Measurements from ENCODE around the gene TTN.

Gene TTN

GRCh38 chr2:178827739-178828485 lies 20.7 kb upstream of the TTN start:
- H3F3A ChIP-seq (ENCODE audit: insufficient read depth, low read length), result no peaks in the 10 kb centered on the region
- H3K4me2 ChIP-seq (ENCODE audit: low read depth, low read length), result no peak overlapping the region
- H3K79me2 ChIP-seq (ENCODE audit: low read length), result no peaks in the 10 kb centered on the region
- no peaks in the 10 kb centered on the region for H3K4me1 ChIP-seq (ENCODE audit: low read length)
- H3K27ac ChIP-seq (ENCODE audit: low read length), result no peak overlapping the region
- no peak for DNase-seq
- no peaks in the 10 kb centered on the region for H3K9me3 ChIP-seq (replicated peaks; ENCODE audit: insufficient read depth, low read length)
- H3K9ac ChIP-seq (ENCODE audit: low read length), result no peak overlapping the region
- no peaks in the 10 kb centered on the region for H4K20me1 ChIP-seq (ENCODE audit: insufficient read depth, low read length)
- no peak for TF ChIP-seq EZH2phosphoT487 (IDR thresholded peaks at IDR 0.05; ENCODE audit: low read length)
- TF ChIP-seq, protein P1, sequence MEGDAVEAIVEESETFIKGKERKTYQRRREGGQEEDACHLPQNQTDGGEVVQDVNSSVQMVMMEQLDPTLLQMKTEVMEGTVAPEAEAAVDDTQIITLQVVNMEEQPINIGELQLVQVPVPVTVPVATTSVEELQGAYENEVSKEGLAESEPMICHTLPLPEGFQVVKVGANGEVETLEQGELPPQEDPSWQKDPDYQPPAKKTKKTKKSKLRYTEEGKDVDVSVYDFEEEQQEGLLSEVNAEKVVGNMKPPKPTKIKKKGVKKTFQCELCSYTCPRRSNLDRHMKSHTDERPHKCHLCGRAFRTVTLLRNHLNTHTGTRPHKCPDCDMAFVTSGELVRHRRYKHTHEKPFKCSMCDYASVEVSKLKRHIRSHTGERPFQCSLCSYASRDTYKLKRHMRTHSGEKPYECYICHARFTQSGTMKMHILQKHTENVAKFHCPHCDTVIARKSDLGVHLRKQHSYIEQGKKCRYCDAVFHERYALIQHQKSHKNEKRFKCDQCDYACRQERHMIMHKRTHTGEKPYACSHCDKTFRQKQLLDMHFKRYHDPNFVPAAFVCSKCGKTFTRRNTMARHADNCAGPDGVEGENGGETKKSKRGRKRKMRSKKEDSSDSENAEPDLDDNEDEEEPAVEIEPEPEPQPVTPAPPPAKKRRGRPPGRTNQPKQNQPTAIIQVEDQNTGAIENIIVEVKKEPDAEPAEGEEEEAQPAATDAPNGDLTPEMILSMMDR (IDR thresholded peaks at IDR 0.05; ENCODE audit: low read length), result no peak
- TF ChIP-seq EZH2 (optimal IDR thresholded peaks at IDR 0.05; ENCODE audit: low read depth, low read length), result no peak
- no peaks in the 10 kb centered on the region for H3K27me3 ChIP-seq (replicated peaks; ENCODE audit: insufficient read depth, low read length)
- H3K4me3 ChIP-seq (ENCODE audit: low read length), result no peak overlapping the region
- no peaks in the 10 kb centered on the region for H3K9me2 ChIP-seq (replicated peaks; ENCODE audit: insufficient read depth, low read length)
- no peak overlapping the region for H2AFZ ChIP-seq (ENCODE audit: low read length)
- no peaks in the 10 kb centered on the region for H3K36me3 ChIP-seq (replicated peaks; ENCODE audit: insufficient read depth, low read length)

GRCh38 chr2:178827111-178827510 lies 19.9 kb upstream of the TTN start:
- DNase-seq, result no peak
- no peaks in the 10 kb centered on the region for H4K20me1 ChIP-seq (ENCODE audit: insufficient read depth, low read length)
- H3K4me1 ChIP-seq (ENCODE audit: low read length), result no peaks in the 10 kb centered on the region
- no peak overlapping the region for H2AFZ ChIP-seq (ENCODE audit: low read length)
- no peak overlapping the region for H3K27ac ChIP-seq (ENCODE audit: low read length)
- no peak overlapping the region for H3K4me2 ChIP-seq (ENCODE audit: low read depth, low read length)
- H3K36me3 ChIP-seq (replicated peaks; ENCODE audit: insufficient read depth, low read length), result no peaks in the 10 kb centered on the region; the same call in 1 of the 2 replicates
- H3F3A ChIP-seq (ENCODE audit: insufficient read depth, low read length), result no peaks in the 10 kb centered on the region
- no peaks in the 10 kb centered on the region for H3K9me2 ChIP-seq (replicated peaks; ENCODE audit: insufficient read depth, low read length)
- H3K27me3 ChIP-seq (replicated peaks; ENCODE audit: insufficient read depth, low read length), result no peaks in the 10 kb centered on the region
- no peaks in the 10 kb centered on the region for H3K79me2 ChIP-seq (ENCODE audit: low read length)
- H3K9ac ChIP-seq (ENCODE audit: low read length), result no peak overlapping the region
- no peaks in the 10 kb centered on the region for H3K9me3 ChIP-seq (replicated peaks; ENCODE audit: insufficient read depth, low read length)
- TF ChIP-seq EZH2phosphoT487 (IDR thresholded peaks at IDR 0.05; ENCODE audit: low read length) (no peak), EZH2 (optimal IDR thresholded peaks at IDR 0.05; ENCODE audit: low read depth, low read length) (no peak)
- TF ChIP-seq, protein P1 (IDR thresholded peaks at IDR 0.05; ENCODE audit: low read length), result no peak
- no peak overlapping the region for H3K4me3 ChIP-seq (ENCODE audit: low read length)

- Histone ChIP-seq H4K20me1 (ENCODE audit: insufficient read depth, low read length) (no peaks in the 10 kb centered on the region), H3K27ac (ENCODE audit: low read length) (no peak overlapping the region), H2AFZ (ENCODE audit: low read length) (no peak overlapping the region), H3K4me1 (ENCODE audit: low read length) (peaks cover 11% of the 10 kb centered on the region), H3K9me3 (replicated peaks; ENCODE audit: insufficient read depth, low read length) (no peaks in the 10 kb centered on the region), H3K9me2 (replicated peaks; ENCODE audit: insufficient read depth, low read length) (no peaks in the 10 kb centered on the region), H3K9ac (ENCODE audit: low read length) (no peak overlapping the region), H3K79me2 (ENCODE audit: low read length) (no peaks in the 10 kb centered on the region), H3K4me3 (ENCODE audit: low read length) (no peak overlapping the region), H3K36me3 (replicated peaks; ENCODE audit: insufficient read depth, low read length) (no peaks in the 10 kb centered on the region; the same call in 1 of the 2 replicates), H3F3A (ENCODE audit: insufficient read depth, low read length) (peaks cover 4% of the 10 kb centered on the region), H3K27me3 (replicated peaks; ENCODE audit: insufficient read depth, low read length) (no peaks in the 10 kb centered on the region), H3K4me2 (ENCODE audit: low read depth, low read length) (no peak overlapping the region)
- TF ChIP-seq, protein P1 (IDR thresholded peaks at IDR 0.05; ENCODE audit: low read length), result no peak
- TF ChIP-seq EZH2phosphoT487 (IDR thresholded peaks at IDR 0.05; ENCODE audit: low read length) (no peak), EZH2 (optimal IDR thresholded peaks at IDR 0.05; ENCODE audit: low read depth, low read length) (no peak)
- DNase-seq, result no peak
These were observed 18.0 kb upstream of the TTN start for GRCh38 chr2:178825183-178825582.
